DMS79 treated with DMSO at 0.1 percent for 48 hours (cell line): Measurements from ENCODE around the gene TM6SF1.
"Not testable (repeated sequence)": the region's sequence is repeated elsewhere in the genome, so short reads cannot be mapped to it uniquely, and the experiment has no call there.

Source experiments
- DNase-seq: peaks from one replicate; lab custom pipeline; 2025; lab: John Stamatoyannopoulos, UW

The TM6SF1 gene

DNA sequence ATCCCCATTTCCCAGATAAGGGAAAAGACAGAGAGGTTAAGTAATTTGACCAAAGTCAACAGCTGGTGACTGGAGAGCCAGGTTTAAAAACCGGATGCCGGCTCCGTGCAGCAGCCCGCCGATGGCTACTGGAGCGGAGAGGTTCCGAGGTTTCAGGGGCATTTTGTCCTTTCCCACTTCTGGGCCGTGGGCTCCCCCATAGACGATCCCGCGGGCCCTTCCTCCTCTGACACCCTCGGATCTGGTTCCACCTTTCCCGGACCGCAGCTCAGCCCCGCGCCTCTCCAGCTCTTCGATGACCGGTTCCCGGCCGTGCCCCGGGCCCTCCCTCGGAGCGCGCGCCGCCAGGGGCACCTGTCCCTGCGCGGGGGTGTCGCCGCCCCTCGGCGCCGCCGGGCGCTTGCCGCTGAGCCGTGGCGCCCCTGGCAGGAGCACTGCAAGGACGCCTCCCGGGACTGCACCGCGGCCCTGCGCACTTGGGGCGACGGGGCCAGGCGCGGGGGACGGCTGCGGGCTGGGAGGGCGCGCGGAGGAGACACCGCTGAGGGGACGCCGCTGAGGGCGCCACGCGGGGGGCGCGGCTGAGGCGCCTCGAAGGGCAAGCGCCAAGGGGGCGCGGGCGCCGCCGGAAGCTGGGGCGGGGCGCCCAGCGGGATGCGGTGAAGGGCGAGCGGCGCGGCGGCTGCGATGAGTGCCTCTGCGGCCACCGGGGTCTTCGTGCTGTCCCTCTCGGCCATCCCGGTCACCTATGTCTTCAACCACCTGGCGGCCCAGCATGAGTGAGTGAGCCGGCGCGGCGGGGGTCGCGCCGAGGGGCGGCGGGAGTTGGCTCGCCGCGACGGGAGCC, at the start of gene TM6SF1:
TM6SF1 (plus strand) TSS at position 652 of the 847 bp plus-strand sequence; CDS start at position 688, 36 bp downstream.
- peak; percentile 8 for DNase-seq

- no peak for DNase-seq
Observed at GRCh38 chr15:83057696-83058376, 49.6 kb upstream of the TM6SF1 start.

DNA sequence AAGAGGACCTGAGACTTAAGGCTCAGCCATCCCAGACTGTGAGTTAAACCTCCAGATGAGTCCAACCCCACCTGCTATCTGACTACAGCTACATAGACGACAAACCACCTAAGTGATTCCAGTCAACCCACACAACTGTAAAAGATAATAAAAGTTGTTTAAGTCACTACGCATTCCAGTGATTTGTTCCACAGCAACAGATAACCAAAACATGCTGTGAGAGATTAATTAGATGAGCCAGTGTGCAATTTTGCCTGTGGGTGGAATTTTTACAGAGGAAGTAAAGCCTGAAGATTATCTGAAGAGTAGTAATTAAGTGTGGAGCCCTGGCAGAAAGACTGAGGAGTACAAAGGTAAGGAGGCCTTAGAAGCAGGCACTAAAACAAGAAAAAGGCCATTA, 45.8 kb upstream of the TM6SF1 start:
- DNase-seq, result no peak

DNA sequence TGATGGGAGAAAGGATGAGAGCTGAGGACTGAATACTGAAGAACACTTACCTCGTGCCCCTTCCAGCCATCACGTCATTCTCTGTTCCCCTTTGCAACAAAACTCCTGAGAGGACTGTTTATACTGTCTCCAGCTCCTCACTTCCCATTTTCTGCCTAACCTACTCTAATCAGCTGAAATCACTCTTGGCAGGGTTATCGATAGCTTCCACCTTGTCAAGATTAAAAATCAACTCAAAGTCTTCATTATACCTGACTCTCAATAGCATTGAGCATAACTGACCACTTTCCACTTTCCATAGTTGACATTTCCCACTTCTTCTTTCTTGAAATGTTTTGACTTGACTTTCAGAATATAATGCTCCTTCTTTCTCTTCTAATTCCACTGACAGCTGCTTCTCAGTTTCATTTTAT, 44.7 kb upstream of the TM6SF1 start:
- no peak for DNase-seq

GRCh38 chr15:83063551-83063950, 43.9 kb upstream of the TM6SF1 start:
- no peak for DNase-seq

DNA sequence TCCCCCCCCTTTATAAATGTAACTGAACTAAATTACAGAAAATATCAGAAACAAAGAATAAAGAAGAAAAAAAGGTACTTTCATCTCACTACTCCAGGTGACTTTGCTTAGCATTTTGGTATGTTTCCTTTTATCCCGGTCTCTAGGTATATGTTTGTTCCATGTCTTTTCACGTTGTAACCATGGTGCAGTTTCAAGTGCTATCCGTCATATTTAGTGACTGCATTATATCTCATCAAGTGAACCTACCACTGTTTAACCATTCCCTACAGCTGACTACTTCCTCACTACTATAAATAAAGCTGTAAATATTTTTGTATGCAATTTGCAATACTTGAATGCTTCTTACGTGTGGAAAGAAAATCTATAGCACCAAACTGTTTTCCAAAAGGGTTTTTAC, 42.6 kb upstream of the TM6SF1 start:
- DNase-seq, result no peak

DNA sequence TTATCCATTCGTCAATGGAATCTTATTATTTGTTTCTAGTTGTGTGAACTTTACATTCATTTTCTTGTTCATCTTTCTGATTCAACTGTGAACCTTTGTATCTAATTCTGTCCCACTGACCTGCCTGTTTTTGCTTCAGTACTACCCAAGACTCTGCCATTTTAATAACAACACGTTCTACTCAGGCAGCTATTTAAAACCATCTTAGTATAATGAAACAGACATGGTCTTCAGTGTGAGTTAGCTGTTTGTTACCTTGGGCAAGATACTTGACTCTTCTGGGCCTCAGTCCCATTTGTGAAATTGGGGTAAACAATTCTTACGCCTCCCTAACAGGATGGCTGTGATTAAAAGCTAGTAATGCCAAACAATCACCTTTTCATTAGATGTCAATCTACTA, 42.0 kb upstream of the TM6SF1 start:
- no peak for DNase-seq

DNA sequence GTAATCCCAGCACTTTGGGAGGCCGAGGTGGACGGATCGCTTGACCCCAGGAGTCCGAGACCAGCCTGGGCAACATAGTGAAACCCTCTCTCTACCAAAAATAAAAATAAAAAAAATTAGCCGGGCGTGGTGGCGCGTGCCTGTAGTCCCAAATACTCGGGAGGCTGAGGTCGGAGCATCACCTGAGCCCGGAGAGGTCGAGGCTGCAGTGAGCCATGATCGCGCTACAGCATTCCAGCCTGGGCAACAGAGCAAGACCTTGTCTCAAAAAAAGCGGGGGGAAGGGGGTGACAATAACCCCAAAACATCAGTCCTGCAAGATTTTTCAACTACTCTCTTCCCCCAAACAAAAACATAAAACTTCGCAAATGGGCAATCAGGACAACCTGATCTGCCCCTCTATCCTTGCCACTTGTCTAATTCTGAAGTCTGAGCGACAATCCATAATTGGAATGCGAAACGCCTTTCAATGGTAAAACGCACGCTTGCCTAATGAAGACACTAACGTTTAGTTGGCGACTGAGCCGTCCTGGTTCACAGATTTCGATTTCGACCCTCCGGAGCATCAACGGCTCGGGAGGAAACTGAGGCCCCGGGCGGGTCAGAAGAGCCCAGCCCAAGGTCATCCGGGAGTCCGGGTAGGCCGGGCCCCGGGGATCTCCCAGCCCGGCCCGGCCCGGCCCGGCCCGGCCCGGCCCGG, 41.3 kb upstream of the TM6SF1 start:
- DNase-seq, result no peak

- peak; percentile 35 for DNase-seq
Observed at GRCh38 chr15:83066734-83067637, 40.5 kb upstream of the TM6SF1 start, which contains the start of gene BTBD1. BTBD1 (minus strand) TSS chr15:83067252; CDS start chr15:83067151, 101 bp downstream.

DNA sequence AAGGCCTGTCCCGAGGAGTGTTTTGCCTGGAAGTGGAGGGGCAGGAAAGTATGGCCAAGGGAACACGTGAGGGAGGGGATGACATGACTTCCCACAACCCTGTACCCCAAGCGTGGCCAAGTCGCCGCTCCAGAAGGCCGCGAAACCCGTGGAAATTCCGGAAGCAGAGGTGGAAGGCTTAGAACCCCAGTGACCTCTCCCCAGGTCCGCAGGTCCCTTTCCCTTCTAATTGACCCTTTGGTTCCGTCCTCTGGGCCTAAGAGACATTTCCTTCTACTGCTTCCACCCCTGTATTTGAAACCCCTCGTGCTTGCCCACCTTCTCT, 39.8 kb upstream of the TM6SF1 start:
- no peak for DNase-seq

GRCh38 chr15:83068054-83068453, 39.4 kb upstream of the TM6SF1 start:
- no peak for DNase-seq

GRCh38 chr15:83069211-83069642, 38.2 kb upstream of the TM6SF1 start:
- not testable (repeated sequence) for DNase-seq

DNA sequence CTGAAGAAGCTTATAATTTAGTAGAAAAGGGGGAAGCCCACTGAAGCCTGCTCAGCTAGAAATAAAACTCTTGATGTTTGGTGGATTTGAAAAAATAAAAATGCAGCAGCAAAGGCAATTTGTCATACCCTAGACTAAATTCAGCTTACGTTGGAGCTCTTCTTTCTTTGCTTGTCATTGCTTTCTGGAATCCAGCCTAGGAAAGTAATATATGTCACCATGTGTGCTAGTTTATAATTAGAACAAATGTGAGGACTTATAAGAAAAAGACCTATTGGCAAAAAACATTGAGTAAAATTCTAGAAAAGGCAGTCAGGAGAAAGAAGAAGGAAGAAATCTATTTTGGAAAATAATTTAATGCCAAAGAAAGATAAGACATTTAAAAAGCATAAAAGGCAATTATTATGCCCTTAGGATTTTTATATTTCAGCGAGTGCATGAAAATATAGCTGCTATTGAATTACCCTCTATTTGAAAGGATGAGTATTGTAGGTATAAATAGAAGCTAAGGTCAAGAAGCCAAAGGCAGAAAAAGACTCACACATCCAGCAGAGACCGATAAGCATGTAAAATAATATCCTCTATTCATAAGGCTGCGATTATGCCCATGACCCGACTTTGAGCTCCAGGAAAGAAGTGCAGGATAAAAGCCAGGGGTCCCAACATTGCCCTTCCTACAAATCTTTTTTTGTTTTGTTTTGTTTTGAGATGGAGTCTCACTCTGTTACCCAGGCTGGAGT, 29.8 kb upstream of the TM6SF1 start:
- no peak for DNase-seq

DNA sequence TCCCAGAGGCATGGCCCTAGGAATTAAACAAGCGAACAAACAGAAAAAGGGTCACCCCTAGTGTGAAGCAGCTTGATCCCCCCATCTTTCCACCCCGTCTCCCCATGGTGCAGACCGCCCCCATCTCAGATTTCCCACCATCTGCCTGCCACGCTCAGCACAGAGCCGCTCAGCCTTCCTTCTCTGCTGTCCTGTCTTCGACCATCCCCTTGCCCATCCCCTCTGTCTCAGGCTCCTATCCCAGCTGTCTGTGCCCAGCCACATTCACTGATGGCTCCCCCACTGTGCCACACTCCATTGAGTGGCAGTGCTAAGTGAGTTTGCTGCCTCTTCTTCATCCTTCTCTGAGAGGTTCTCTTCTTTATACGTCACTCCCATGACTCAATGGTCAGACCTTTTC, 28.7 kb upstream of the TM6SF1 start:
- DNase-seq, result no peak

GRCh38 chr15:83081256-83082014, 26.0 kb upstream of the TM6SF1 start:
- DNase-seq, result no peak

- DNase-seq, result no peak
Observed at GRCh38 chr15:83082730-83083386, 24.6 kb upstream of the TM6SF1 start.

- not testable (repeated sequence) for DNase-seq
Observed at GRCh38 chr15:83085461-83085860, 22.0 kb upstream of the TM6SF1 start.

DNA sequence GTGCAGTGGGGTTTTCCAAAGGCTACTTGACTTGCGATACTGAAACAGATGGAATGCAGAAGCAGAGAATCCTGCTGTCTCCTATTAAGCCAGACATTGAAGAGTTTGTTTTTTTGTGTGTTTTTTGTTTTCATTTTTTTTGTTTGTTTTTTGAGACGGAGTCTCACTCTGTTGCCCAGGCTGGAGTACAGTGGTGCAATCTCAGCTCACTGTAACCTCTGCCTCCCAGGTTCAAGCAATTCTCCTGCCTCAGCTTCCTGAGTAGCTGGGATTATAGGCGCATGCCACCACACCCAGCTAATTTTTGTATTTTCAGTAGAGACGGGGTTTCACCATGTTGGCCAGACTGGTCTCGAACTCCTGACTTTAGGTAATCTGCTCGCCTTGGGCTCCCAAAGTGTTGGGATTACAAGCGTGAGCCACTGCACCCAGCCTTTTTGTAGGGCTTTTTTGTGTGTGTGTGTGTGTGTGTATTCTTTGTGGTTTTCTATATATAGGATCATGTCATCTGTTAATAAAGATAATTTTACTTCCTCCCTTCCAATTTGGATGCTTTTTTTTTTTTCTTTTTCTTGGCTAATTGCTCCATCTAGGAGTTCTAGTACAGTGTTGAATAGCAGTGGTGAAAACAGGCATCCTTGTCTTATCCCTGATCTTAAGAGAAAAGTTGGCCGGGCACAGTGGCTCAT, 21.4 kb upstream of the TM6SF1 start:
- not testable (repeated sequence) for DNase-seq

DNA sequence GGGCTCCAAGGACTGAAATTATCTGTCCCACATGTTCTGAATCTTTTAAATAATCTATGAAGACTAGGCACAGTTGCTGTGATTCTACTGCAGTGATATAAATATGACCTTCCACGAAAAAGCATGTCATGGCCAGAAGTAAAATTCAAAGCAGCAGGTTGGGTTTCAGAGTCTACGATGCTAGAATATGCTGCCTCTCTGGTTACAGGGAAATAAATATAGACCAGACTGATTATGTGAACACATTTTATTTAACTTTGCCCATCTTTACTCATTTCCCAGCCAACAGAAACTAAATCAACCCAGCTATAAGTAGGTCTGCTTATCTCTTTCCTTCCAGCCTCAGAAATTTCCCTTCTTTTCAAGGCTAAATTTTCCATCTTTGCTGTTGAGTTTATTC, 19.9 kb upstream of the TM6SF1 start:
- DNase-seq, result no peak
